Hindlimb muscle (tissue), 1 donor: ENCODE data around the gene DCC. TPM values are rescaled to one million over a fixed set of nuclear protein-coding genes. Genes with fewer than 3 reads are reported as not detected.

Experiments
- DNase-seq: peaks from one replicate; pipeline ENCODE4 v3.0.0-alpha.2; 2013
- polyA plus RNA-seq: library from polyadenylated mRNA; unstranded; fragments of 120-200 nt; gene quantifications from one replicate; pipeline ENCODE4 v1.2.1, GENCODE V29; 2013; ENCODE audit not compliant: insufficient read length

Gene DCC
- polyA plus RNA-seq, 1 donor, result 0.14 TPM

GRCh38 chr18:52427521-52428175, 87.7 kb downstream of the DCC start:
- no peak for DNase-seq

GRCh38 chr18:52431683-52432082, 91.7 kb downstream of the DCC start:
- DNase-seq, result no peak

GRCh38 chr18:52433797-52434196, 93.8 kb downstream of the DCC start:
- DNase-seq, result no peak

- DNase-seq, result no peak
These were observed 95.3 kb downstream of the DCC start for GRCh38 chr18:52435301-52435700.

- DNase-seq, result no peak
These were observed 97.2 kb downstream of the DCC start for GRCh38 chr18:52437161-52437560.

GRCh38 chr18:52439457-52439856, 99.5 kb downstream of the DCC start:
- no peak for DNase-seq

GRCh38 chr18:52441794-52442193, 101.8 kb downstream of the DCC start:
- DNase-seq, result no peak

- DNase-seq, result no peak
These were observed 102.7 kb downstream of the DCC start for GRCh38 chr18:52442686-52443085.

GRCh38 chr18:52451256-52451655, 111.3 kb downstream of the DCC start:
- DNase-seq, result no peak

- no peak for DNase-seq
These were observed 111.9 kb downstream of the DCC start for GRCh38 chr18:52451851-52452250.

GRCh38 chr18:52452427-52452826, 112.4 kb downstream of the DCC start:
- DNase-seq, result no peak

- no peak for DNase-seq
These were observed 119.9 kb downstream of the DCC start for GRCh38 chr18:52459890-52460289.

- DNase-seq, result no peak
These were observed 122.9 kb downstream of the DCC start for GRCh38 chr18:52462853-52463252.

- no peak for DNase-seq
These were observed 125.4 kb downstream of the DCC start for GRCh38 chr18:52465391-52465790.

GRCh38 chr18:52468496-52468895, 128.5 kb downstream of the DCC start:
- DNase-seq, result no peak

GRCh38 chr18:52475325-52475724, 135.3 kb downstream of the DCC start:
- DNase-seq, result no peak

- DNase-seq, result no peak
These were observed 141.1 kb downstream of the DCC start for GRCh38 chr18:52481116-52481515.

- DNase-seq, result no peak
These were observed 145.0 kb downstream of the DCC start for GRCh38 chr18:52484977-52485376.

GRCh38 chr18:52486052-52486451, 146.1 kb downstream of the DCC start:
- no peak for DNase-seq

GRCh38 chr18:52489396-52490306, 149.7 kb downstream of the DCC start:
- no peak for DNase-seq

GRCh38 chr18:52496426-52496825, 156.4 kb downstream of the DCC start:
- DNase-seq, result no peak

- DNase-seq, result no peak
These were observed 159.0 kb downstream of the DCC start for GRCh38 chr18:52499016-52499415.

- no peak for DNase-seq
These were observed 159.6 kb downstream of the DCC start for GRCh38 chr18:52499644-52500043.

- DNase-seq, result no peak
These were observed 164.6 kb downstream of the DCC start for GRCh38 chr18:52504589-52504988.
